PC-9 (cell line): ENCODE measurements around the gene AK5.

Experiments
- EZH2 ChIP-seq: fragments of 200-600 bp; sonication (generic); IDR thresholded peaks from 2 replicates; pipeline ENCODE4 v1.8.0; 2017; ENCODE audit warnings: antibody characterized with exemption, low read depth
- TF ChIP-seq, protein P1 (sequence below): fragments of 200-600 bp; sonication (generic); conservative IDR thresholded peaks from 2 replicates; pipeline ENCODE4 v1.6.1; 2017; ENCODE audit warnings: mixed run types, antibody characterized with exemption, mild to moderate bottlenecking, moderate library complexity

GRCh38 chr1:77238462-77238861 is 43.4 kb upstream of the AK5 start:
- TF ChIP-seq, protein P1, sequence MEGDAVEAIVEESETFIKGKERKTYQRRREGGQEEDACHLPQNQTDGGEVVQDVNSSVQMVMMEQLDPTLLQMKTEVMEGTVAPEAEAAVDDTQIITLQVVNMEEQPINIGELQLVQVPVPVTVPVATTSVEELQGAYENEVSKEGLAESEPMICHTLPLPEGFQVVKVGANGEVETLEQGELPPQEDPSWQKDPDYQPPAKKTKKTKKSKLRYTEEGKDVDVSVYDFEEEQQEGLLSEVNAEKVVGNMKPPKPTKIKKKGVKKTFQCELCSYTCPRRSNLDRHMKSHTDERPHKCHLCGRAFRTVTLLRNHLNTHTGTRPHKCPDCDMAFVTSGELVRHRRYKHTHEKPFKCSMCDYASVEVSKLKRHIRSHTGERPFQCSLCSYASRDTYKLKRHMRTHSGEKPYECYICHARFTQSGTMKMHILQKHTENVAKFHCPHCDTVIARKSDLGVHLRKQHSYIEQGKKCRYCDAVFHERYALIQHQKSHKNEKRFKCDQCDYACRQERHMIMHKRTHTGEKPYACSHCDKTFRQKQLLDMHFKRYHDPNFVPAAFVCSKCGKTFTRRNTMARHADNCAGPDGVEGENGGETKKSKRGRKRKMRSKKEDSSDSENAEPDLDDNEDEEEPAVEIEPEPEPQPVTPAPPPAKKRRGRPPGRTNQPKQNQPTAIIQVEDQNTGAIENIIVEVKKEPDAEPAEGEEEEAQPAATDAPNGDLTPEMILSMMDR, result no peak
- TF ChIP-seq EZH2, result no peak
